SK-N-SH (cell line): Measurements from ENCODE around the gene N4BP3. TPM values are rescaled to one million over a fixed set of nuclear protein-coding genes. Genes with fewer than 3 reads are reported as not detected.

Source experiments
- CTCF ChIA-PET: fragments of 300-600, 350-600 bp; formaldehyde crosslinking; extraction: SDS; loops from one replicate; lab custom pipeline; 2021; lab: Yijun Ruan, JAX
- POLR2A ChIA-PET: fragments of 350-600 bp; sonication (Branson Sonifier 250); formaldehyde crosslinking; extraction: SDS; loops from one replicate; lab custom pipeline; 2020; ENCODE audit warnings: antibody characterized with exemption, inconsistent platforms; lab: Yijun Ruan, JAX
- DNase-seq: peaks from one replicate; pipeline ENCODE4 v3.0.0; 2012
- H2AFZ ChIP-seq: fragments of 200-600 bp; sonication (generic); 2 replicates; pipeline ENCODE4 v1.8.1; 2016; ENCODE audit warnings: antibody characterized with exemption, mild to moderate bottlenecking, low read depth
- H3F3A ChIP-seq: fragments of 200-600 bp; sonication (generic); replicated peaks from 2 replicates; pipeline ENCODE3; 2016; ENCODE audit warnings: antibody characterized with exemption, mild to moderate bottlenecking; ENCODE audit not compliant: insufficient read depth
- H3K27ac ChIP-seq, 2 experiments: fragments of 200-500 bp in 1 of 2; fragments of 200-600 bp in 1 of 2; sonication (Bioruptor generic) in 1 of 2; sonication (generic), shearing (Covaris generic) in 1 of 2; 2 replicates each; pipeline versions ENCODE4 v1.5.1 to v1.6.1; 2014 to 2016; ENCODE audit warnings: low read depth in 2 of 2, inconsistent platforms in 1 of 2, low read length in 1 of 2, mild to moderate bottlenecking in 1 of 2, mixed read lengths in 1 of 2
- H3K27me3 ChIP-seq: fragments of 200-600 bp; sonication (generic), shearing (Covaris generic); 2 replicates; pipeline ENCODE4 v1.6.1; 2016; ENCODE audit warnings: mixed run types; ENCODE audit not compliant: insufficient read depth
- H3K36me3 ChIP-seq, 2 experiments: fragments of 200-500 bp in 1 of 2; fragments of 200-600 bp in 1 of 2; sonication (Bioruptor generic) in 1 of 2; sonication (generic) in 1 of 2; replicated peaks in 1 of 2; 2 replicates each; pipeline versions ENCODE3 to v1.5.1; 2014 to 2016; ENCODE audit warnings: low read length in 1 of 2, mild to moderate bottlenecking in 1 of 2; ENCODE audit not compliant: insufficient read depth in 2 of 2, control insufficient read depth in 1 of 2
- H3K4me1 ChIP-seq, 2 experiments: fragments of 200-500 bp in 1 of 2; fragments of 200-600 bp in 1 of 2; sonication (Bioruptor generic) in 1 of 2; sonication (generic), shearing (Covaris generic) in 1 of 2; 2 replicates each; pipeline versions ENCODE4 v1.5.1 to v1.6.1; 2014 to 2016; ENCODE audit warnings: low read depth in 1 of 2, low read length in 1 of 2, mixed run types in 1 of 2; ENCODE audit not compliant: insufficient read depth in 2 of 2, control insufficient read depth in 1 of 2
- H3K4me2 ChIP-seq: fragments of 200-600 bp; sonication (generic), shearing (Covaris generic); 2 replicates; pipeline ENCODE4 v1.6.1; 2017; ENCODE audit warnings: mixed run types
- H3K4me3 ChIP-seq, 2 experiments: fragments of 200-500 bp in 1 of 2; fragments of 200-600 bp in 1 of 2; sonication (Bioruptor generic) in 1 of 2; sonication (generic), shearing (Covaris generic) in 1 of 2; 2 replicates each; pipeline versions ENCODE4 v1.5.1 to v1.8.1; 2014 to 2016; ENCODE audit warnings: low read depth in 2 of 2, inconsistent platforms in 1 of 2, low read length in 1 of 2, mild to moderate bottlenecking in 1 of 2, mixed read lengths in 1 of 2, moderate library complexity in 1 of 2
- H3K79me2 ChIP-seq: fragments of 200-600 bp; sonication (generic); 2 replicates; pipeline ENCODE4 v1.8.1; 2017; ENCODE audit warnings: mild to moderate bottlenecking; ENCODE audit not compliant: insufficient read depth
- H3K9ac ChIP-seq: fragments of 200-600 bp; sonication (generic); 2 replicates; pipeline ENCODE4 v1.6.1; 2017; ENCODE audit warnings: mixed run types
- H3K9me2 ChIP-seq: fragments of 200-600 bp; sonication (generic); 2 replicates; pipeline ENCODE4 v1.6.1; 2017; ENCODE audit warnings: mixed run types
- H3K9me3 ChIP-seq: fragments of 200-600 bp; sonication (generic); 2 replicates; pipeline ENCODE4 v1.6.1; 2017; ENCODE audit warnings: mixed run types, mild to moderate bottlenecking, moderate library complexity
- H4K20me1 ChIP-seq: fragments of 200-600 bp; sonication (generic); 2 replicates; pipeline ENCODE4 v1.6.1; 2017; ENCODE audit warnings: mild to moderate bottlenecking, mixed run types; ENCODE audit not compliant: insufficient read depth
- EP300 ChIP-seq, 2 experiments: IDR thresholded peaks; 2 replicates each; pipeline versions ENCODE4 v1.4.0 to v1.6.1; 2012; ENCODE audit warnings: borderline replicate concordance in 1 of 2, low read depth in 1 of 2, low read length in 1 of 2
- FOSL2 ChIP-seq: IDR thresholded peaks from 2 replicates; pipeline ENCODE4 v1.4.0; 2012; ENCODE audit warnings: low read depth, mild to moderate bottlenecking, moderate library complexity, borderline replicate concordance
- FOXM1 ChIP-seq: IDR thresholded peaks from 2 replicates; pipeline ENCODE4 v1.4.0; 2012; ENCODE audit warnings: low read depth, mild to moderate bottlenecking
- RAD21 ChIP-seq: IDR thresholded peaks from 2 replicates; pipeline ENCODE4 v1.6.1; 2012; ENCODE audit warnings: mild to moderate bottlenecking, low read length
- SIN3A ChIP-seq: IDR thresholded peaks from 2 replicates; pipeline ENCODE4 v1.6.1; 2012; ENCODE audit warnings: low read depth, mild to moderate bottlenecking, low read length, moderate library complexity, borderline replicate concordance
- SMC3 ChIP-seq: IDR thresholded peaks from 2 replicates; pipeline ENCODE4 v1.6.1; 2012; ENCODE audit warnings: low read depth, low read length, improper control_type of control experiment
- TAF1 ChIP-seq: IDR thresholded peaks from 2 replicates; pipeline ENCODE4 v1.6.1; 2012; ENCODE audit warnings: low read depth, mild to moderate bottlenecking, low read length, moderate library complexity, borderline replicate concordance
- TEAD4 ChIP-seq: IDR thresholded peaks from 2 replicates; pipeline ENCODE4 v1.4.0; 2012; ENCODE audit warnings: mild to moderate bottlenecking, borderline replicate concordance; ENCODE audit not compliant: insufficient read depth
- WGBS: methylation state at CpG from one replicate; pipeline ENCODE4 v1.1.6; 2017; ENCODE audit warnings: low lambda C conversion rate; 5-methylcytosine and 5-hydroxymethylcytosine counted together
- polyA plus RNA-seq, 3 experiments: library from polyadenylated mRNA; depleted of rRNA; stranded (reverse); fragments of >200 nt; gene quantifications; 2 replicates each; pipeline ENCODE4 v1.2.3, GENCODE V29; 2012
- TF ChIP-seq, protein P1 (sequence below): IDR thresholded peaks from 2 replicates; pipeline ENCODE4; 2012
- TF ChIP-seq, protein P2 (sequence below): fragments of 150-350 bp; IDR thresholded peaks from 2 replicates; pipeline ENCODE4 v1.6.1; 2016; ENCODE audit warnings: mild to moderate bottlenecking, low read depth, low read length
- TF ChIP-seq, protein P3 (sequence below): IDR thresholded peaks from 2 replicates; pipeline ENCODE4 v1.4.0; 2012; ENCODE audit warnings: low read depth, borderline replicate concordance
- TF ChIP-seq, protein P4 (sequence below): IDR thresholded peaks from 2 replicates; pipeline ENCODE4 v1.6.1; 2012; ENCODE audit warnings: mild to moderate bottlenecking, low read depth, low read length, moderate library complexity
- TF ChIP-seq, protein P5 (sequence below): IDR thresholded peaks from 2 replicates; pipeline ENCODE4 v1.4.0; 2012; ENCODE audit warnings: low read depth, borderline replicate concordance

Gene N4BP3
- polyA plus RNA-seq, 1 of the 3 experiments (the other 2 are of a cell fraction) = 0.28 TPM

DNA sequence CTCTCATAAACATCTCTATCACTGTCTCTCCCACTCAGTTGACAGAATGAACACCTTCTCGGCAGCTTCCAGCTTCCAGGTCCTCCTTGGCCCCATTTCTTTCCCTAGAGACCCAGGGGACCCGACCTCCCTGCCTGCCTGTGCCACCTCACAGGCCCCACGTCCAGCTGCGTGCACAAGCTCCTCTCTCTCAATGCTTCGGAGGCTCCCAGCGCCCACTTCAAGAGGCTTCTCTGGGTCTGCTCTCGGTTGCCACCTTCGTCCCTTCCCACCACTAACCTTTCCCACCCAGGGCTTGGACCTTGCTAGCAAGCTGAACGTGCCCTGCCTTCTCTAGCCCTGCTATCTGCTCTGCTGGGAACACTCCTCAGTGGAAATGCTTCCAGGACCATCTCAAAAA is 2.8 kb upstream of the N4BP3 start:
- TF ChIP-seq, protein P1, sequence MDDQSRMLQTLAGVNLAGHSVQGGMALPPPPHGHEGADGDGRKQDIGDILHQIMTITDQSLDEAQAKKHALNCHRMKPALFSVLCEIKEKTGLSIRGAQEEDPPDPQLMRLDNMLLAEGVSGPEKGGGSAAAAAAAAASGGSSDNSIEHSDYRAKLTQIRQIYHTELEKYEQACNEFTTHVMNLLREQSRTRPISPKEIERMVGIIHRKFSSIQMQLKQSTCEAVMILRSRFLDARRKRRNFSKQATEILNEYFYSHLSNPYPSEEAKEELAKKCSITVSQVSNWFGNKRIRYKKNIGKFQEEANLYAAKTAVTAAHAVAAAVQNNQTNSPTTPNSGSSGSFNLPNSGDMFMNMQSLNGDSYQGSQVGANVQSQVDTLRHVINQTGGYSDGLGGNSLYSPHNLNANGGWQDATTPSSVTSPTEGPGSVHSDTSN = no peak
- TF ChIP-seq, protein P2, sequence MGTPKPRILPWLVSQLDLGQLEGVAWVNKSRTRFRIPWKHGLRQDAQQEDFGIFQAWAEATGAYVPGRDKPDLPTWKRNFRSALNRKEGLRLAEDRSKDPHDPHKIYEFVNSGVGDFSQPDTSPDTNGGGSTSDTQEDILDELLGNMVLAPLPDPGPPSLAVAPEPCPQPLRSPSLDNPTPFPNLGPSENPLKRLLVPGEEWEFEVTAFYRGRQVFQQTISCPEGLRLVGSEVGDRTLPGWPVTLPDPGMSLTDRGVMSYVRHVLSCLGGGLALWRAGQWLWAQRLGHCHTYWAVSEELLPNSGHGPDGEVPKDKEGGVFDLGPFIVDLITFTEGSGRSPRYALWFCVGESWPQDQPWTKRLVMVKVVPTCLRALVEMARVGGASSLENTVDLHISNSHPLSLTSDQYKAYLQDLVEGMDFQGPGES = no peak
- no peak for TF ChIP-seq SIN3A
- TF ChIP-seq SMC3 = no peak
- no peak for TF ChIP-seq FOXM1
- no peak for TF ChIP-seq FOSL2
- TF ChIP-seq, protein P3, sequence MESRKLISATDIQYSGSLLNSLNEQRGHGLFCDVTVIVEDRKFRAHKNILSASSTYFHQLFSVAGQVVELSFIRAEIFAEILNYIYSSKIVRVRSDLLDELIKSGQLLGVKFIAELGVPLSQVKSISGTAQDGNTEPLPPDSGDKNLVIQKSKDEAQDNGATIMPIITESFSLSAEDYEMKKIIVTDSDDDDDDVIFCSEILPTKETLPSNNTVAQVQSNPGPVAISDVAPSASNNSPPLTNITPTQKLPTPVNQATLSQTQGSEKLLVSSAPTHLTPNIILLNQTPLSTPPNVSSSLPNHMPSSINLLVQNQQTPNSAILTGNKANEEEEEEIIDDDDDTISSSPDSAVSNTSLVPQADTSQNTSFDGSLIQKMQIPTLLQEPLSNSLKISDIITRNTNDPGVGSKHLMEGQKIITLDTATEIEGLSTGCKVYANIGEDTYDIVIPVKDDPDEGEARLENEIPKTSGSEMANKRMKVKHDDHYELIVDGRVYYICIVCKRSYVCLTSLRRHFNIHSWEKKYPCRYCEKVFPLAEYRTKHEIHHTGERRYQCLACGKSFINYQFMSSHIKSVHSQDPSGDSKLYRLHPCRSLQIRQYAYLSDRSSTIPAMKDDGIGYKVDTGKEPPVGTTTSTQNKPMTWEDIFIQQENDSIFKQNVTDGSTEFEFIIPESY = no peak
- TF ChIP-seq EP300 (IDR thresholded peaks at IDR 0.05; ENCODE audit: borderline replicate concordance in 1 of 2, low read depth in 1 of 2, low read length in 1 of 2) = no peak
- no peak for TF ChIP-seq RAD21
- TF ChIP-seq, protein P4, sequence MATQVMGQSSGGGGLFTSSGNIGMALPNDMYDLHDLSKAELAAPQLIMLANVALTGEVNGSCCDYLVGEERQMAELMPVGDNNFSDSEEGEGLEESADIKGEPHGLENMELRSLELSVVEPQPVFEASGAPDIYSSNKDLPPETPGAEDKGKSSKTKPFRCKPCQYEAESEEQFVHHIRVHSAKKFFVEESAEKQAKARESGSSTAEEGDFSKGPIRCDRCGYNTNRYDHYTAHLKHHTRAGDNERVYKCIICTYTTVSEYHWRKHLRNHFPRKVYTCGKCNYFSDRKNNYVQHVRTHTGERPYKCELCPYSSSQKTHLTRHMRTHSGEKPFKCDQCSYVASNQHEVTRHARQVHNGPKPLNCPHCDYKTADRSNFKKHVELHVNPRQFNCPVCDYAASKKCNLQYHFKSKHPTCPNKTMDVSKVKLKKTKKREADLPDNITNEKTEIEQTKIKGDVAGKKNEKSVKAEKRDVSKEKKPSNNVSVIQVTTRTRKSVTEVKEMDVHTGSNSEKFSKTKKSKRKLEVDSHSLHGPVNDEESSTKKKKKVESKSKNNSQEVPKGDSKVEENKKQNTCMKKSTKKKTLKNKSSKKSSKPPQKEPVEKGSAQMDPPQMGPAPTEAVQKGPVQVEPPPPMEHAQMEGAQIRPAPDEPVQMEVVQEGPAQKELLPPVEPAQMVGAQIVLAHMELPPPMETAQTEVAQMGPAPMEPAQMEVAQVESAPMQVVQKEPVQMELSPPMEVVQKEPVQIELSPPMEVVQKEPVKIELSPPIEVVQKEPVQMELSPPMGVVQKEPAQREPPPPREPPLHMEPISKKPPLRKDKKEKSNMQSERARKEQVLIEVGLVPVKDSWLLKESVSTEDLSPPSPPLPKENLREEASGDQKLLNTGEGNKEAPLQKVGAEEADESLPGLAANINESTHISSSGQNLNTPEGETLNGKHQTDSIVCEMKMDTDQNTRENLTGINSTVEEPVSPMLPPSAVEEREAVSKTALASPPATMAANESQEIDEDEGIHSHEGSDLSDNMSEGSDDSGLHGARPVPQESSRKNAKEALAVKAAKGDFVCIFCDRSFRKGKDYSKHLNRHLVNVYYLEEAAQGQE = no peak
- TF ChIP-seq TEAD4 = no peak
- TF ChIP-seq, protein P5, sequence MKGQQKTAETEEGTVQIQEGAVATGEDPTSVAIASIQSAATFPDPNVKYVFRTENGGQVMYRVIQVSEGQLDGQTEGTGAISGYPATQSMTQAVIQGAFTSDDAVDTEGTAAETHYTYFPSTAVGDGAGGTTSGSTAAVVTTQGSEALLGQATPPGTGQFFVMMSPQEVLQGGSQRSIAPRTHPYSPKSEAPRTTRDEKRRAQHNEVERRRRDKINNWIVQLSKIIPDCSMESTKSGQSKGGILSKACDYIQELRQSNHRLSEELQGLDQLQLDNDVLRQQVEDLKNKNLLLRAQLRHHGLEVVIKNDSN = no peak
- TF ChIP-seq TAF1 = no peak
- Histone ChIP-seq H3K4me3 (no peak overlapping the region), H3K9ac (no peak overlapping the region), H4K20me1 (no peaks in the 10 kb centered on the region), H3K36me3 (no peaks in the 10 kb centered on the region), H3K79me2 (no peaks in the 10 kb centered on the region), H2AFZ (no peak overlapping the region), H3F3A (no peaks in the 10 kb centered on the region), H3K9me2 (no peaks in the 10 kb centered on the region), H3K27ac (no peak overlapping the region), H3K4me2 (no peak overlapping the region), H3K27me3 (no peaks in the 10 kb centered on the region; the same call in 1 of the 2 replicates), H3K9me3 (no peaks in the 10 kb centered on the region), H3K4me1 (peaks cover 0 to 24% of the 10 kb centered on the region in 2 experiments; a peak in 1 of 4 replicates)
- POLR2A ChIA-PET = no interaction called here
- WGBS = 82% methylated on average over 9 of the region's 9 CpGs
- DNase-seq = no peak
- CTCF ChIA-PET = interaction anchor here (0.7 to 2.0 kb wide), 4 partner anchors 10 to 35 kb away, joined by 3 to 13 read pairs (median 4); no protein-coding TSS in a partner anchor
